ENCODE data around the gene TIMM22.

GRCh38 chr17:996554-997344, at the start of gene TIMM22:
- TF ChIP-seq CTCF (conservative IDR thresholded peaks at IDR 0.05; ENCODE audit: low read depth, low read length), result peak; percentile 95
- peak; percentile 88 for TF ChIP-seq RAD21 (IDR thresholded peaks at IDR 0.05; ENCODE audit: low read length)
- TF ChIP-seq FOS (IDR thresholded peaks at IDR 0.05; ENCODE audit: low read depth, low read length), result 0 out of 2 replicates have a peak, but pooled peaks have one; percentile 24
- TF ChIP-seq USF2 (IDR thresholded peaks at IDR 0.05; ENCODE audit: low read depth, low read length), result peak; percentile 89
- TF ChIP-seq RCOR1 (IDR thresholded peaks at IDR 0.05; ENCODE audit: insufficient replicate concordance, low read length), result no peak
- no peak for TF ChIP-seq ELK1 (IDR thresholded peaks at IDR 0.05; ENCODE audit: borderline replicate concordance, low read depth, low read length)
- TF ChIP-seq POLR2A (IDR thresholded peaks at IDR 0.05; ENCODE audit: low read depth, low read length), result peak; percentile 72
- TF ChIP-seq SMC3 (IDR thresholded peaks at IDR 0.05; ENCODE audit: low read depth, low read length), result peak; percentile 61
- TF ChIP-seq CEBPB (IDR thresholded peaks at IDR 0.05; ENCODE audit: low read depth, low read length), result peak; percentile 67; the same call in 1 of the 2 replicates
